HEK293 (cell line): Measurements from ENCODE around the gene MRC2.

Source experiments
- CTCF ChIA-PET: fragments of 350-600 bp; formaldehyde crosslinking; extraction: SDS; loops from one replicate; lab custom pipeline; 2021; ENCODE audit warnings: antibody characterized with exemption; lab: Yijun Ruan, JAX
- POLR2A ChIA-PET: fragments of 300-600 bp; formaldehyde crosslinking; extraction: SDS; loops from one replicate; lab custom pipeline; 2020; ENCODE audit warnings: antibody characterized with exemption, inconsistent platforms; lab: Yijun Ruan, JAX
- H3K27ac ChIP-seq: fragments of 200-500 bp; sonication (Bioruptor generic); 2 replicates; pipeline ENCODE4 v1.5.1; 2014; ENCODE audit warnings: low read depth, low read length, control low read depth, inconsistent platforms; ENCODE audit errors: extremely low read depth
- H3K36me3 ChIP-seq, 2 experiments: fragments of 200-500 bp in 1 of 2; sonication (Bioruptor generic) in 1 of 2; 1 replicate in 1 of 2; 2 replicates in 1 of 2; pipeline ENCODE4 v1.5.1; 2014 to 2017; ENCODE audit warnings: inconsistent platforms in 2 of 2, low read length in 2 of 2; ENCODE audit not compliant: control insufficient read depth in 2 of 2, insufficient read depth in 1 of 2
- H3K4me1 ChIP-seq: fragments of 200-500 bp; sonication (Bioruptor generic); 2 replicates; pipeline ENCODE4 v1.5.1; 2014; ENCODE audit warnings: mild to moderate bottlenecking, low read length, inconsistent platforms; ENCODE audit not compliant: control insufficient read depth, insufficient read depth
- H3K4me3 ChIP-seq: 2 replicates; pipeline ENCODE4 v1.5.1; 2011; ENCODE audit warnings: low read depth, mild to moderate bottlenecking, control low read depth, low read length, moderate library complexity
- H3K9me3 ChIP-seq: fragments of 200-500 bp; sonication (Bioruptor generic); 2 replicates; pipeline ENCODE4 v1.5.1; 2014; ENCODE audit warnings: low read depth, low read length, inconsistent platforms; ENCODE audit not compliant: control insufficient read depth, insufficient read depth
- KLF7 ChIP-seq: fragments of 450-650 bp; formaldehyde crosslinking; IDR thresholded peaks from 2 replicates; pipeline ENCODE4 v1.5.1; 2016; ENCODE audit warnings: missing biosample characterization, missing genetic modification characterization, borderline replicate concordance
- MEIS1 ChIP-seq: sonication (generic); formaldehyde crosslinking; IDR thresholded peaks from 2 replicates; pipeline ENCODE4 v1.8.1; 2022; ENCODE audit warnings: missing genetic modification reagents, mild to moderate bottlenecking, borderline replicate concordance
- SP3 ChIP-seq: fragments of 450-650 bp; formaldehyde crosslinking; IDR thresholded peaks from 2 replicates; pipeline ENCODE4 v1.5.1; 2016; ENCODE audit warnings: missing biosample characterization, missing genetic modification characterization
- ZBTB1 ChIP-seq: fragments of 450-650 bp; formaldehyde crosslinking; IDR thresholded peaks from 2 replicates; pipeline ENCODE4 v1.5.1; 2016; ENCODE audit warnings: missing biosample characterization, missing genetic modification characterization
- ZIC2 ChIP-seq: fragments of 450-650 bp; formaldehyde crosslinking; IDR thresholded peaks from 2 replicates; pipeline ENCODE4 v1.5.1; 2016; ENCODE audit warnings: missing biosample characterization, missing genetic modification characterization
- ZNF138 ChIP-seq: fragments of 450-650 bp; formaldehyde crosslinking; IDR thresholded peaks from 2 replicates; pipeline ENCODE4 v1.5.1; 2016; ENCODE audit warnings: missing biosample characterization, missing genetic modification characterization, borderline replicate concordance
- ZNF155 ChIP-seq: fragments of 450-650 bp; formaldehyde crosslinking; IDR thresholded peaks from 2 replicates; pipeline ENCODE4 v1.5.1; 2016; ENCODE audit warnings: missing biosample characterization, missing genetic modification characterization
- ZNF223 ChIP-seq: fragments of 450-650 bp; formaldehyde crosslinking; IDR thresholded peaks from 2 replicates; pipeline ENCODE4 v1.5.1; 2016; ENCODE audit warnings: missing biosample characterization, missing genetic modification characterization
- ZNF510 ChIP-seq: fragments of 450-650 bp; formaldehyde crosslinking; IDR thresholded peaks from 2 replicates; pipeline ENCODE4 v1.5.1; 2018; ENCODE audit warnings: mild to moderate bottlenecking, missing genetic modification characterization, missing biosample characterization; ENCODE audit not compliant: insufficient replicate concordance
- ZNF585B ChIP-seq: fragments of 450-650 bp; formaldehyde crosslinking; IDR thresholded peaks from 2 replicates; pipeline ENCODE4 v1.5.1; 2016; ENCODE audit warnings: missing biosample characterization, missing genetic modification characterization
- ZNF677 ChIP-seq: fragments of 450-650 bp; IDR thresholded peaks from 2 replicates; pipeline ENCODE4 v1.5.0; 2018; ENCODE audit warnings: missing biosample characterization, mild to moderate bottlenecking, missing genetic modification characterization, moderate library complexity
- ZNF792 ChIP-seq: fragments of 450-650 bp; formaldehyde crosslinking; IDR thresholded peaks from 2 replicates; pipeline ENCODE4 v1.5.1; 2016; ENCODE audit warnings: missing biosample characterization, missing genetic modification characterization
- ZXDB ChIP-seq: fragments of 450-650 bp; formaldehyde crosslinking; IDR thresholded peaks from 2 replicates; pipeline ENCODE4 v1.5.1; 2016; ENCODE audit warnings: missing biosample characterization, missing genetic modification characterization
- TF ChIP-seq, protein P1 (sequence below): fragments of 450-650 bp; formaldehyde crosslinking; IDR thresholded peaks from 2 replicates; pipeline ENCODE4 v1.5.1; 2016; ENCODE audit warnings: missing biosample characterization, missing genetic modification characterization
- TF ChIP-seq, protein P2 (sequence below): fragments of 450-650 bp; IDR thresholded peaks from 2 replicates; pipeline ENCODE4 v1.5.1; 2018; ENCODE audit warnings: missing biosample characterization, mild to moderate bottlenecking, missing genetic modification characterization
- TF ChIP-seq, protein P3 (sequence below): fragments of 450-650 bp; formaldehyde crosslinking; optimal IDR thresholded peaks from 2 replicates; pipeline ENCODE3; 2016; ENCODE audit warnings: missing biosample characterization, mild to moderate bottlenecking, missing genetic modification characterization
- TF ChIP-seq, protein P4 (sequence below): fragments of 450-650 bp; formaldehyde crosslinking; IDR thresholded peaks from 2 replicates; pipeline ENCODE4 v1.5.0; 2017; ENCODE audit warnings: missing biosample characterization, missing genetic modification characterization, borderline replicate concordance
- TF ChIP-seq, protein P5 (sequence below): fragments of 450-650 bp; formaldehyde crosslinking; IDR thresholded peaks from 2 replicates; pipeline ENCODE4 v1.5.1; 2016; ENCODE audit warnings: missing biosample characterization, missing genetic modification characterization

Gene MRC2

DNA sequence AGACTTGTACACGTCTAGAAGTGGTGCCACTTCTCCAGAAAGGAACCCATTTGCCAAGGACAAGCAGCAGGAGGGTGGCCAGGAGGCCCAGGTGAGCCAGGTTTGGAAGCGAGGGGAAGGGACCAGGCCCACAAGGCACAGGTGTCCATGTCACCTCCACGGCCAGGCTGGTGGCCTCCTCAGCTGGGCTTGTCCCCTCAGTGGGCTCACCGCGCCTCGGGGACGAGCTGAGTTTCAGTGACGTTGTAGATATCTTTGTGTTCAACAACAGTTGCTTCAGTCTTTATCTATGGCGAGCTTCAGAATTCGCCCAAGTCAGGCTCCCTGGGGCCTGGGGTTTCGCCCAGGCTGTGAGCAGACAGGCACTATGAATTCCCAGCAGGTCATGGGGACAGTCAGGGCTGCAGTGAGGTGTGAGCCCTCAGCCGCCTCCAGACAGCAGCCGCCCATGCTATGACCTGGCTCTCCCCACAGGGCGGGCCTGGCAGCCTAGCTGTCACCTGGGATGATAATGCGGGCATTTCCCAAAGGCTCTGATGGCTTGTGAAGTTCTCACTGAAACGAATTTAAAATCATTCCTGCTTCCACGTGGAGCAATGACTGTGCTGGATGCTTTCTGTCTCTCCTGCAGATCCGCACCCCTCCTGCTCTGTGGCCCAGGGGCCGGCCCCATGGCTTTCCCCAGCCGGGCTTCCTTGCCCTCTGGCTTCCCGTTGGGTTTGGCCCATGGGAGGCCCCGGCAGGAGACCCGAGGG lies 89.5 kb downstream of the MRC2 start:
- POLR2A ChIA-PET = no interaction called here
- H3K4me1 ChIP-seq = no peaks in the 10 kb centered on the region

DNA sequence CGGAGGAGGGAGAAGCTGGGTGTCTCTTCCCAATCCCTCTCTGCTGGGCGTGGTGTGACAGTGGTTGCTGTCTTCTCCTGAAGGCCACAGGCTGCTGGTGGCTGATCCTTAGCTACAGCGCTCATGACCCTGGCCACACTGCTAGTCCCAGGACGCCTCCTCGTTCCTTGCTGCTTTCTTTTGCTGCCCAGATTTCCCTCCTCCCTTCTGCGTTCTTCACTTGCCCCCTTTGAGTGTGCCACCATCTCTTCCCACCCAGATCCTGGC lies 90.1 kb downstream of the MRC2 start:
- TF ChIP-seq, protein P1, sequence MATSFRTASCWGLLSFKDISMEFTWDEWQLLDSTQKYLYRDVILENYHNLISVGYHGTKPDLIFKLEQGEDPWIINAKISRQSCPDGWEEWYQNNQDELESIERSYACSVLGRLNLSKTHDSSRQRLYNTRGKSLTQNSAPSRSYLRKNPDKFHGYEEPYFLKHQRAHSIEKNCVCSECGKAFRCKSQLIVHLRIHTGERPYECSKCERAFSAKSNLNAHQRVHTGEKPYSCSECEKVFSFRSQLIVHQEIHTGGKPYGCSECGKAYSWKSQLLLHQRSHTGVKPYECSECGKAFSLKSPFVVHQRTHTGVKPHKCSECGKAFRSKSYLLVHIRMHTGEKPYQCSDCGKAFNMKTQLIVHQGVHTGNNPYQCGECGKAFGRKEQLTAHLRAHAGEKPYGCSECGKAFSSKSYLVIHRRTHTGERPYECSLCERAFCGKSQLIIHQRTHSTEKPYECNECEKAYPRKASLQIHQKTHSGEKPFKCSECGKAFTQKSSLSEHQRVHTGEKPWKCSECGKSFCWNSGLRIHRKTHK = no peak
- no peak for TF ChIP-seq ZNF155 (tag by site-specific recombination)
- no peak for TF ChIP-seq ZXDB (tag by site-specific recombination)
- TF ChIP-seq, protein P2, sequence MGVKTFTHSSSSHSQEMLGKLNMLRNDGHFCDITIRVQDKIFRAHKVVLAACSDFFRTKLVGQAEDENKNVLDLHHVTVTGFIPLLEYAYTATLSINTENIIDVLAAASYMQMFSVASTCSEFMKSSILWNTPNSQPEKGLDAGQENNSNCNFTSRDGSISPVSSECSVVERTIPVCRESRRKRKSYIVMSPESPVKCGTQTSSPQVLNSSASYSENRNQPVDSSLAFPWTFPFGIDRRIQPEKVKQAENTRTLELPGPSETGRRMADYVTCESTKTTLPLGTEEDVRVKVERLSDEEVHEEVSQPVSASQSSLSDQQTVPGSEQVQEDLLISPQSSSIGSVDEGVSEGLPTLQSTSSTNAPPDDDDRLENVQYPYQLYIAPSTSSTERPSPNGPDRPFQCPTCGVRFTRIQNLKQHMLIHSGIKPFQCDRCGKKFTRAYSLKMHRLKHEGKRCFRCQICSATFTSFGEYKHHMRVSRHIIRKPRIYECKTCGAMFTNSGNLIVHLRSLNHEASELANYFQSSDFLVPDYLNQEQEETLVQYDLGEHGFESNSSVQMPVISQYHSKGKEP (tag by site-specific recombination) = no peak
- TF ChIP-seq SP3 (tag by site-specific recombination) = no peak
- no peak for TF ChIP-seq MEIS1 (CRISPR knock-in tag)
- TF ChIP-seq ZNF792 (tag by site-specific recombination) = no peak
- no peak for TF ChIP-seq KLF7 (tag by site-specific recombination)
- Histone ChIP-seq H3K4me3 (no peak overlapping the region), H3K9me3 (no peaks in the 10 kb centered on the region), H3K27ac (no peak overlapping the region), H3K36me3 (no peaks in the 10 kb centered on the region), H3K4me1 (no peaks in the 10 kb centered on the region)
- CTCF ChIA-PET = interaction anchor here (0.7 kb wide), 1 partner anchor 257 kb away, joined by 3 read pairs; no protein-coding TSS in a partner anchor
- POLR2A ChIA-PET = no interaction called here

More for the DNA sequence above, 89.5 kb downstream of the MRC2 start:
- H3K36me3 ChIP-seq = no peaks in the 10 kb centered on the region
- CTCF ChIA-PET = interaction anchor here (0.5 kb wide), 1 partner anchor 258 kb away, joined by 3 read pairs; no protein-coding TSS in a partner anchor
- H3K4me3 ChIP-seq = no peak overlapping the region
- no peak for TF ChIP-seq ZNF585B (tag by site-specific recombination)
- TF ChIP-seq ZIC2 (tag by site-specific recombination) = peak; percentile 37
- TF ChIP-seq SP3 (tag by site-specific recombination) = no peak
- no peak overlapping the region for H3K27ac ChIP-seq
- H3K9me3 ChIP-seq = no peaks in the 10 kb centered on the region

DNA sequence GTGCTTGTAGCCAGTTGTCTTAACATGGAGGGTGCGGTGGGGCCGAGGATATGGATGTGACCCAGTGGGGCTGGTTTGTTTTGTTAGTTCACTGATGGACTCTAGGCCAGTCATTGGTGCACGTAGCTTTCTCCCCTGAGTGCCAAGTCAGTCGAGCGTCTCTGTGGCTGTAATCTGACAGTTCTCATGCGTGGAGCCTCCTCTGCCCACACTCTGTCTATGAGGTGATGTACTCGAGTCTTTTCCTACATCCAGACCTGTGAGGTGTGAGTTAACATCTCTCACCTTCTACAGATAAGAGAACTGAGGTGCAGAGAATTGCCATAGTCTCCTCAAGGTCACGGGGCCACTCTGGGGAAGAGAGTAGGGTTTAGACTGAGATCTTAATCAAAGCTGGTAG lies 90.4 kb downstream of the MRC2 start:
- Histone ChIP-seq H3K4me1 (no peaks in the 10 kb centered on the region), H3K27ac (no peak overlapping the region), H3K36me3 (no peaks in the 10 kb centered on the region), H3K4me3 (no peak overlapping the region), H3K9me3 (no peaks in the 10 kb centered on the region)
- ChIA-PET CTCF (interaction anchor here (0.7 kb wide), 1 partner anchor 256 kb away, joined by 3 read pairs; no protein-coding TSS in a partner anchor), POLR2A (no interaction called here)
- TF ChIP-seq, protein P3, sequence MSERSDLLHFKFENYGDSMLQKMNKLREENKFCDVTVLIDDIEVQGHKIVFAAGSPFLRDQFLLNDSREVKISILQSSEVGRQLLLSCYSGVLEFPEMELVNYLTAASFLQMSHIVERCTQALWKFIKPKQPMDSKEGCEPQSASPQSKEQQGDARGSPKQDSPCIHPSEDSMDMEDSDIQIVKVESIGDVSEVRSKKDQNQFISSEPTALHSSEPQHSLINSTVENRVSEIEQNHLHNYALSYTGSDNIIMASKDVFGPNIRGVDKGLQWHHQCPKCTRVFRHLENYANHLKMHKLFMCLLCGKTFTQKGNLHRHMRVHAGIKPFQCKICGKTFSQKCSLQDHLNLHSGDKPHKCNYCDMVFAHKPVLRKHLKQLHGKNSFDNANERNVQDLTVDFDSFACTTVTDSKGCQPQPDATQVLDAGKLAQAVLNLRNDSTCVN = no peak
- TF ChIP-seq, protein P1 = no peak
- no peak for TF ChIP-seq ZNF138 (tag by site-specific recombination)
- TF ChIP-seq ZNF510 (tag by site-specific recombination) = no peak
- TF ChIP-seq ZBTB1 (tag by site-specific recombination) = no peak
- TF ChIP-seq, protein P4, sequence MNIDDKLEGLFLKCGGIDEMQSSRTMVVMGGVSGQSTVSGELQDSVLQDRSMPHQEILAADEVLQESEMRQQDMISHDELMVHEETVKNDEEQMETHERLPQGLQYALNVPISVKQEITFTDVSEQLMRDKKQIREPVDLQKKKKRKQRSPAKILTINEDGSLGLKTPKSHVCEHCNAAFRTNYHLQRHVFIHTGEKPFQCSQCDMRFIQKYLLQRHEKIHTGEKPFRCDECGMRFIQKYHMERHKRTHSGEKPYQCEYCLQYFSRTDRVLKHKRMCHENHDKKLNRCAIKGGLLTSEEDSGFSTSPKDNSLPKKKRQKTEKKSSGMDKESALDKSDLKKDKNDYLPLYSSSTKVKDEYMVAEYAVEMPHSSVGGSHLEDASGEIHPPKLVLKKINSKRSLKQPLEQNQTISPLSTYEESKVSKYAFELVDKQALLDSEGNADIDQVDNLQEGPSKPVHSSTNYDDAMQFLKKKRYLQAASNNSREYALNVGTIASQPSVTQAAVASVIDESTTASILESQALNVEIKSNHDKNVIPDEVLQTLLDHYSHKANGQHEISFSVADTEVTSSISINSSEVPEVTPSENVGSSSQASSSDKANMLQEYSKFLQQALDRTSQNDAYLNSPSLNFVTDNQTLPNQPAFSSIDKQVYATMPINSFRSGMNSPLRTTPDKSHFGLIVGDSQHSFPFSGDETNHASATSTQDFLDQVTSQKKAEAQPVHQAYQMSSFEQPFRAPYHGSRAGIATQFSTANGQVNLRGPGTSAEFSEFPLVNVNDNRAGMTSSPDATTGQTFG (tag by site-specific recombination) = no peak
- no peak for TF ChIP-seq ZNF677 (tag by site-specific recombination)
- TF ChIP-seq, protein P5, sequence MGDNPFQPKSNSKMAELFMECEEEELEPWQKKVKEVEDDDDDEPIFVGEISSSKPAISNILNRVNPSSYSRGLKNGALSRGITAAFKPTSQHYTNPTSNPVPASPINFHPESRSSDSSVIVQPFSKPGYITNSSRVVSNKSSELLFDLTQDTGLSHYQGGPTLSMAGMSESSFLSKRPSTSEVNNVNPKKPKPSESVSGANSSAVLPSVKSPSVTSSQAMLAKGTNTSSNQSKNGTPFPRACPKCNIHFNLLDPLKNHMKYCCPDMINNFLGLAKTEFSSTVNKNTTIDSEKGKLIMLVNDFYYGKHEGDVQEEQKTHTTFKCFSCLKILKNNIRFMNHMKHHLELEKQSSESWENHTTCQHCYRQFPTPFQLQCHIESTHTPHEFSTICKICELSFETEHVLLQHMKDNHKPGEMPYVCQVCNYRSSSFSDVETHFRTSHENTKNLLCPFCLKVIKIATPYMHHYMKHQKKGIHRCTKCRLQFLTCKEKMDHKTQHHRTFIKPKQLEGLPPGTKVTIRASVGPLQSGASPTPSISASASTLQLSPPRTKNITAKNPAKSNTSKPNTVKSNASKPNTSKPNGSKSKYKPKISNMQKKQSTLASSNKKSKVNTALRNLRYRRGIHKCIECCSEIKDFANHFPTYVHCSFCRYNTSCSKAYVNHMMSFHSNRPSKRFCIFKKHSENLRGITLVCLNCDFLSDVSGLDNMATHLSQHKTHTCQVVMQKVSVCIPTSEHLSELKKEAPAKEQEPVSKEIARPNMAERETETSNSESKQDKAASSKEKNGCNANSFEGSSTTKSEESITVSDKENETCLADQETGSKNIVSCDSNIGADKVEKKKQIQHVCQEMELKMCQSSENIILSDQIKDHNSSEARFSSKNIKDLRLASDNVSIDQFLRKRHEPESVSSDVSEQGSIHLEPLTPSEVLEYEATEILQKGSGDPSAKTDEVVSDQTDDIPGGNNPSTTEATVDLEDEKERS (tag by site-specific recombination) = no peak
- TF ChIP-seq ZNF223 = no peak
